BLaER1 (cell line): ENCODE measurements around the gene MRO.
A peak's percentile ranks its signal among the peaks of the same experiment; 100 is the strongest.

Experiments
- H3K27ac ChIP-seq: shearing (Covaris generic); formaldehyde crosslinking; 2 replicates; pipeline ENCODE4 v1.8.1; 2022
- H3K27me3 ChIP-seq: shearing (Covaris generic); formaldehyde crosslinking; 2 replicates; pipeline ENCODE4 v1.8.1; 2022
- H3K36me3 ChIP-seq: shearing (Covaris generic); formaldehyde crosslinking; 2 replicates; pipeline ENCODE4 v1.8.1; 2022
- H3K4me1 ChIP-seq: shearing (Covaris generic); formaldehyde crosslinking; 2 replicates; pipeline ENCODE4 v1.8.1; 2022
- H3K4me2 ChIP-seq: shearing (Covaris generic); formaldehyde crosslinking; 2 replicates; pipeline ENCODE4 v1.8.1; 2022
- H3K4me3 ChIP-seq: shearing (Covaris generic); formaldehyde crosslinking; 2 replicates; pipeline ENCODE4 v1.8.1; 2022
- H3K9ac ChIP-seq: shearing (Covaris generic); formaldehyde crosslinking; 2 replicates; pipeline ENCODE4 v1.8.1; 2022
- H3K9me3 ChIP-seq: shearing (Covaris generic); formaldehyde crosslinking; 2 replicates; pipeline ENCODE4 v1.8.1; 2022
- H4K20me1 ChIP-seq: shearing (Covaris generic); formaldehyde crosslinking; 2 replicates; pipeline ENCODE4 v1.8.1; 2022
- Cebpa-rat ChIP-seq: shearing (Covaris generic); IDR thresholded peaks from 2 replicates; pipeline ENCODE4 v1.8.1; 2022

Gene MRO

GRCh38 chr18:50819027-50819727 lies 639 bp downstream of the MRO start:
- H3K27ac ChIP-seq: no peak overlapping the region
- H3K4me1 ChIP-seq: peaks cover 69% of the 10 kb centered on the region
- no peaks in the 10 kb centered on the region for H3K9me3 ChIP-seq
- H4K20me1 ChIP-seq: 0 out of 2 replicates have a peak, but pooled peaks cover under 1% of the 10 kb centered on the region
- TF ChIP-seq Cebpa-rat: no peak
- H3K9ac ChIP-seq: no peak overlapping the region
- H3K4me3 ChIP-seq: no peak overlapping the region
- peak overlapping the region; percentile 77 for H3K4me2 ChIP-seq
- no peaks in the 10 kb centered on the region for H3K36me3 ChIP-seq
- H3K27me3 ChIP-seq: 0 out of 2 replicates have a peak, but pooled peaks cover 5% of the 10 kb centered on the region

GRCh38 chr18:50816419-50817166 lies 3.2 kb downstream of the MRO start:
- 0 out of 2 replicates have a peak, but pooled peaks cover 8% of the 10 kb centered on the region for H4K20me1 ChIP-seq
- no peak overlapping the region for H3K4me3 ChIP-seq
- H3K4me1 ChIP-seq: peaks cover 84% of the 10 kb centered on the region
- no peak for TF ChIP-seq Cebpa-rat
- H3K36me3 ChIP-seq: no peaks in the 10 kb centered on the region
- H3K4me2 ChIP-seq: peak overlapping the region; percentile 74
- peaks cover 4% of the 10 kb centered on the region; the same call in 1 of the 2 replicates for H3K9me3 ChIP-seq
- H3K27me3 ChIP-seq: 0 out of 2 replicates have a peak, but pooled peaks cover 5% of the 10 kb centered on the region
- no peak overlapping the region for H3K27ac ChIP-seq
- no peak overlapping the region for H3K9ac ChIP-seq

GRCh38 chr18:50814395-50814794 lies 5.4 kb downstream of the MRO start:
- Histone ChIP-seq H3K4me3 (peak overlapping the region; percentile 14; the same call in 1 of the 2 replicates), H4K20me1 (0 out of 2 replicates have a peak, but pooled peaks cover 8% of the 10 kb centered on the region)

DNA sequence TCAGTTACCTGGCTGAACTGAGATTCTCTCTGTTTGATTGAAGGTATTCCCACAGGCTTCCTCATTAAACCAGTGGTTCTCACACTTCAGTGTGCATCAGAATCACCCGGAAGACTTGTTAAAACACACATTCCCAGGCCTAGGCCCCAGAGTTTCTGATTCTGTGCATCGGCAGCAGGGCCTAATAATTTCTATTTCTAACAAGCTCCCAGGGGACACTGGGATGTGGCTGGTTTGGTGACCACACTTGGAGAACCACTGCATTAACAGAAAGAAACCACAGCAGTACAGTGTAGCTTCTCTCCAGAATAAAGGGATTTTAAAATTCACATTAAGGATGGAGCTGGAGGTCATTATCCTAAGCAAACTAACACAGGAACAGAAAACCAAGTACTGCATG lies 6.5 kb downstream of the MRO start:
- Histone ChIP-seq H3K4me2 (peak overlapping the region; percentile 74), H3K9me3 (peaks cover 8% of the 10 kb centered on the region; the same call in 1 of the 2 replicates), H3K27ac (no peak overlapping the region), H3K4me3 (no peak overlapping the region), H4K20me1 (0 out of 2 replicates have a peak, but pooled peaks cover 8% of the 10 kb centered on the region), H3K4me1 (peaks cover 78% of the 10 kb centered on the region), H3K36me3 (no peaks in the 10 kb centered on the region), H3K27me3 (no peaks in the 10 kb centered on the region), H3K9ac (no peak overlapping the region)
- no peak for TF ChIP-seq Cebpa-rat

More at GRCh38 chr18:50814395-50814794, 5.4 kb downstream of the MRO start:
- no peak overlapping the region for H3K9ac ChIP-seq
- no peaks in the 10 kb centered on the region for H3K36me3 ChIP-seq
- H3K27ac ChIP-seq: no peak overlapping the region
- peaks cover 8% of the 10 kb centered on the region; the same call in 1 of the 2 replicates for H3K9me3 ChIP-seq
- H3K4me2 ChIP-seq: peak overlapping the region; percentile 74
- H3K4me1 ChIP-seq: peaks cover 71% of the 10 kb centered on the region
- TF ChIP-seq Cebpa-rat: no peak
- 0 out of 2 replicates have a peak, but pooled peaks cover 4% of the 10 kb centered on the region for H3K27me3 ChIP-seq

DNA sequence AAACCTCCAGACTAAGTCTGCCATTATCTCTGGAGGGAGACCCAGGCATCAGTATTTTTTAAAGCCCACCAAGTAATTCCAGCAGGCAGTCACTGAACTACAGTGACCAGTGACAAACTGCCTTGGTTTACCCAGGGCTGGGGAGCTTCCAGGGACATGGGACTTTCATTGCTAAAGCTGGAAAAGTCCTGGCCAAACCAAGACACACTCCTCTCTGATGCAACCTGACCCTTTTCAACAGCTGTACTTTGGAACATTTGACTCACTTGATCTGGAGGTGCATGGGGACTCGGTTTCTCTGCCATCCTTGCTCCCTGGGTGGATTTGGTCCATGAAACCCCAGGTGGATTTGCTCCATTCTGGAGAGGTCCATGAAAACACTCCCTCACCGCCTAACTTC lies 7.0 kb downstream of the MRO start:
- 0 out of 2 replicates have a peak, but pooled peaks cover 8% of the 10 kb centered on the region for H4K20me1 ChIP-seq
- peaks cover 79% of the 10 kb centered on the region for H3K4me1 ChIP-seq
- H3K27me3 ChIP-seq: no peaks in the 10 kb centered on the region
- H3K4me3 ChIP-seq: no peak overlapping the region
- peaks cover 8% of the 10 kb centered on the region; the same call in 1 of the 2 replicates for H3K9me3 ChIP-seq
- H3K36me3 ChIP-seq: no peaks in the 10 kb centered on the region
- TF ChIP-seq Cebpa-rat: no peak
- no peak overlapping the region for H3K27ac ChIP-seq
- no peak overlapping the region for H3K9ac ChIP-seq
- H3K4me2 ChIP-seq: peak overlapping the region; percentile 74

DNA sequence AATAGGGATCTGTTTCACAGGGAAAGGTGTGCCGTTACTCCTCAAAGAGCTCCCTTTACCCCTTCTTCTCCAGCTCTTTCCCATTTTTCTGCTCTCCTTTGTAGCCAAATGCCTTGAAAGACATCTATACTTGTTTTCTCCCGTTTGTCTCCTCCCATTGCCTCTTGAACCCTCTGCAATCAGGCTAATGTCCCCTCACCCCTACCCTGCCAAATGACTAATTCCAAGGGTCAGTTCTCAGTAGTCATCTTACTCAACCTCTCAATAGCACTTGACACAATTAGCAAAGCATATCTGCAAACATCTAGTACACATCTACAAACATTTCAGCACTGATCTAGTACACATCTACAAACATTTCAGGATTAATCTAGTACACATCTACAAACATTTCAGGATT lies 12.6 kb downstream of the MRO start:
- Histone ChIP-seq H3K36me3 (no peaks in the 10 kb centered on the region), H3K9ac (no peak overlapping the region), H3K4me2 (no peak overlapping the region), H3K27me3 (0 out of 2 replicates have a peak, but pooled peaks cover 3% of the 10 kb centered on the region), H3K9me3 (peaks cover 8% of the 10 kb centered on the region; the same call in 1 of the 2 replicates), H4K20me1 (no peaks in the 10 kb centered on the region), H3K4me3 (no peak overlapping the region), H3K27ac (no peak overlapping the region), H3K4me1 (peaks cover 41% of the 10 kb centered on the region)
- TF ChIP-seq Cebpa-rat: no peak

- Histone ChIP-seq H3K9me3 (no peaks in the 10 kb centered on the region), H3K36me3 (no peaks in the 10 kb centered on the region), H4K20me1 (no peaks in the 10 kb centered on the region), H3K4me1 (peaks cover 41% of the 10 kb centered on the region), H3K4me2 (peak overlapping the region; percentile 35), H3K27me3 (0 out of 2 replicates have a peak, but pooled peaks cover 3% of the 10 kb centered on the region), H3K27ac (no peak overlapping the region), H3K4me3 (no peak overlapping the region), H3K9ac (no peak overlapping the region)
- TF ChIP-seq Cebpa-rat: no peak
These were observed 13.6 kb downstream of the MRO start for GRCh38 chr18:50806208-50806616.

- Histone ChIP-seq H3K36me3 (no peaks in the 10 kb centered on the region), H3K27ac (no peak overlapping the region), H3K4me1 (peaks cover 41% of the 10 kb centered on the region), H3K4me3 (no peak overlapping the region), H3K27me3 (0 out of 2 replicates have a peak, but pooled peaks cover 3% of the 10 kb centered on the region), H3K9ac (no peak overlapping the region), H3K4me2 (peak overlapping the region; percentile 35; the same call in 1 of the 2 replicates), H4K20me1 (no peaks in the 10 kb centered on the region), H3K9me3 (no peaks in the 10 kb centered on the region)
- TF ChIP-seq Cebpa-rat: no peak
These were observed 14.1 kb downstream of the MRO start for GRCh38 chr18:50805732-50806131.

GRCh38 chr18:50803592-50803991 lies 16.2 kb downstream of the MRO start:
- H3K27me3 ChIP-seq: 0 out of 2 replicates have a peak, but pooled peaks cover 3% of the 10 kb centered on the region
- no peaks in the 10 kb centered on the region for H3K36me3 ChIP-seq
- H3K9me3 ChIP-seq: no peaks in the 10 kb centered on the region
- no peak overlapping the region for H3K4me3 ChIP-seq
- no peak for TF ChIP-seq Cebpa-rat
- no peak overlapping the region for H3K4me2 ChIP-seq
- no peaks in the 10 kb centered on the region for H4K20me1 ChIP-seq
- peaks cover 24% of the 10 kb centered on the region for H3K4me1 ChIP-seq
- no peak overlapping the region for H3K9ac ChIP-seq
- no peak overlapping the region for H3K27ac ChIP-seq
